ENCODE data around the gene MAP2K1. TPM values are rescaled to one million over a fixed set of nuclear protein-coding genes. Genes with fewer than 3 reads are reported as not detected.
"Not testable (repeated sequence)": the region's sequence is repeated elsewhere in the genome, so short reads cannot be mapped to it uniquely, and the experiment has no call there.

MAP2K1 gene
- total RNA-seq = 51.9 and 62.0 TPM in 2 replicates

DNA sequence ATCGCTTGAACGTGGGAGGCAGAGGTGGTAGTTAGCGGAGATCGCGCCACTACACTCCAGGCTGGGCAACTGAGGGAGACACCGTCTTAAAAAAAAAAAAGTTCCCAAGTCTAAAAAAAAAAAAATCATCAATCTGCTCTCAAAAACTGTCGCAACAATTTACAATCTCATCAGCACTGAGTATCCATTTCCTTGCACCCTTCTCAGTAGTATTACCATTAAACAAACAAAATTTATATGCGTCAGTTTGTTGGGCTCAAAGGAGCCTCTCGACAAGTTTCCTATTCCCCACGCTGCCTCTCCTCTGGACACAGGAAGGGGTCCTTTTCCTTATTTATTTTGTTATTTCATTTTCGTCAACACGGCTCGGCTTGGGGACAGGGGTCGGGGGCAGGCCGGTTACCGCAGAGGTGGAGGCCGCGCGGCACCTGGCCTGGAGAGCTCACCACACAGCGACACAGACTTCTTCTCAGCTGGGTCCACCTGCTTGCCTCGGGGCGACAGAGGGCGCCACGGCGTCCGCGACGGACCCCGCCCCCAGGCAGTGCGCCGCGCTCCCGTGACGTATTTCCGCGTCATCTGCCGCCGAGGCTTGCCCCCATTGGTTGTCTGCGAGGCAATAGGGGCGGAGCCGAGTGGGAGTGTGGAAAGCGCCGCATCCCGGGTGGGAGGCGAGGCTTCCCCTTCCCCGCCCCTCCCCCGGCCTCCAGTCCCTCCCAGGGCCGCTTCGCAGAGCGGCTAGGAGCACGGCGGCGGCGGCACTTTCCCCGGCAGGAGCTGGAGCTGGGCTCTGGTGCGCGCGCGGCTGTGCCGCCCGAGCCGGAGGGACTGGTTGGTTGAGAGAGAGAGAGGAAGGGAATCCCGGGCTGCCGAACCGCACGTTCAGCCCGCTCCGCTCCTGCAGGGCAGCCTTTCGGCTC is at the start of gene MAP2K1:
Gene MAP2K1 (plus strand): TSS at position 709 of the 920 bp plus-strand sequence. CDS start 436 bp downstream, outside the sequence.
- peak; percentile 76 for DNase-seq (ENCODE audit: low read depth)
- Histone ChIP-seq H3K36me3 (ENCODE audit: control insufficient read depth, insufficient read depth, low read length) (no peaks in the 10 kb centered on the region), H3K27me3 (ENCODE audit: control insufficient read depth, insufficient read depth, low read length) (no peaks in the 10 kb centered on the region), H3K4me3 (ENCODE audit: low read depth, low read length) (peak within 1 kb of the TSS; percentile 70)
- TF ChIP-seq, protein P1, sequence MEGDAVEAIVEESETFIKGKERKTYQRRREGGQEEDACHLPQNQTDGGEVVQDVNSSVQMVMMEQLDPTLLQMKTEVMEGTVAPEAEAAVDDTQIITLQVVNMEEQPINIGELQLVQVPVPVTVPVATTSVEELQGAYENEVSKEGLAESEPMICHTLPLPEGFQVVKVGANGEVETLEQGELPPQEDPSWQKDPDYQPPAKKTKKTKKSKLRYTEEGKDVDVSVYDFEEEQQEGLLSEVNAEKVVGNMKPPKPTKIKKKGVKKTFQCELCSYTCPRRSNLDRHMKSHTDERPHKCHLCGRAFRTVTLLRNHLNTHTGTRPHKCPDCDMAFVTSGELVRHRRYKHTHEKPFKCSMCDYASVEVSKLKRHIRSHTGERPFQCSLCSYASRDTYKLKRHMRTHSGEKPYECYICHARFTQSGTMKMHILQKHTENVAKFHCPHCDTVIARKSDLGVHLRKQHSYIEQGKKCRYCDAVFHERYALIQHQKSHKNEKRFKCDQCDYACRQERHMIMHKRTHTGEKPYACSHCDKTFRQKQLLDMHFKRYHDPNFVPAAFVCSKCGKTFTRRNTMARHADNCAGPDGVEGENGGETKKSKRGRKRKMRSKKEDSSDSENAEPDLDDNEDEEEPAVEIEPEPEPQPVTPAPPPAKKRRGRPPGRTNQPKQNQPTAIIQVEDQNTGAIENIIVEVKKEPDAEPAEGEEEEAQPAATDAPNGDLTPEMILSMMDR (IDR thresholded peaks at IDR 0.05; ENCODE audit: insufficient read depth, low read length, poor library complexity, severe bottlenecking) = peak; percentile 75

DNA sequence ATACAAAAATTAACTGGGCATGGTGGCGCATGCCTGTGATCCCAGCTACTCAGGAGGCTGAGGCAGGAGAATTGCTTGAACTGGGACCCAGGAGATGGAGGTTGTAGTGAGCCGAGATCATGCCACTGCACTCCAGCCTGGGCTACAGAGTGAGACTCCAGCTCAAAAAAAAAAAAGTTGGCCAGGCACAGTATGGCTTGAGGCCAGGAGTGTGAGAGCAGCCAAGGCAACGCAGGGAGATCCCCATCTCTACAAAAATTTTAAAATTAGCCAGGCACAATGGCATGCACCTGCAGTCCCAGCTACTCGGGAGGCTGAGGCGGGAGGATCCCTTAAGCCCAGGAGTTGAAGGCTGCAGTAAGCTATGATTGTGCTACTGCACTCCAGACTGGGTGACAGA is 38.2 kb upstream of the MAP2K1 start:
- H3K27me3 ChIP-seq (ENCODE audit: control insufficient read depth, insufficient read depth, low read length) = not testable (repeated sequence)

DNA sequence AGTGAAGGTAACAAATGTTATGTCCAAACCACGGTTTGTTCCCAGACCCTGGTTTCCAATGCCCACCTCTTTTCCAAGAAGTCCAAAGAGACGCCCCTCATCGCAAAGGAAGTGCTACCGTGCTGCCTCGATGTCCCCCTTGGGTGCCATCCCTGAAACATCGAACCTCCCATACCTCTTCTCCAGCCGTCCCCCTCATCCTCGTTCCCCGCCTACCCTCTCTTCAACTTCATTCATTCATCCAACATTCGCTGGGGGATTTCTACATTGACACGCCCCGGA is 30.7 kb upstream of the MAP2K1 start:
- no peaks in the 10 kb centered on the region for H3K36me3 ChIP-seq (ENCODE audit: control insufficient read depth, insufficient read depth, low read length)
- TF ChIP-seq, protein P1 (IDR thresholded peaks at IDR 0.05; ENCODE audit: insufficient read depth, low read length, poor library complexity, severe bottlenecking) = no peak
- DNase-seq (ENCODE audit: low read depth) = no peak
- H3K4me3 ChIP-seq (ENCODE audit: low read depth, low read length) = peak overlapping the region; percentile 76
- H3K27me3 ChIP-seq (ENCODE audit: control insufficient read depth, insufficient read depth, low read length) = no peaks in the 10 kb centered on the region

More for the DNA sequence above, 38.2 kb upstream of the MAP2K1 start:
- not testable (repeated sequence) for DNase-seq (ENCODE audit: low read depth); H3K4me3 ChIP-seq (ENCODE audit: low read depth, low read length); H3K36me3 ChIP-seq (ENCODE audit: control insufficient read depth, insufficient read depth, low read length)

GRCh38 chr15:66356359-66357236 is 30.1 kb upstream of the MAP2K1 start, which contains the start of gene TIPIN:
Gene TIPIN (minus strand): TSS chr15:66356685. CDS start chr15:66352947, 3,738 bp downstream.
- TF ChIP-seq, protein P1 (IDR thresholded peaks at IDR 0.05; ENCODE audit: insufficient read depth, low read length, poor library complexity, severe bottlenecking) = no peak
- peak; percentile 77 for DNase-seq (ENCODE audit: low read depth)
- H3K27me3 ChIP-seq (ENCODE audit: control insufficient read depth, insufficient read depth, low read length) = no peaks in the 10 kb centered on the region

DNA sequence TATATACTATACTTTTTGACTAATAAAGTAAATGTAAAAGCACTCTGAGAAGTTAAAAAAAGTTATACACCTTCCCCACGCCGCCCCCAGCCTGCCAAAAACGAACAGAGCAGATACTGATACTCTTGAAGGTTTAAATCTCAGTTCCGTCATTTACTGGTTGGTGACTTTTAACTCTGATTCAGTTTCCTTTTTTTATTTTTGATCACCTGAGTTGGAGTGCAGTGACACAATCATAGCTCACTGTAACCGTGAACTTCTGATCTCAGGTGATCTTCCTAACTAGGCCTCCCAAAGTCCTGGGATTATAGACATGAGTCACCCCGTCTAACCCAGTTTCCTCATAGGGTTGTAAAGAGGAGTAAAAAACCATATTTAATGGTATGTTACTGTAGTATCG is 27.0 kb upstream of the MAP2K1 start:
- no peak for DNase-seq (ENCODE audit: low read depth)
- no peaks in the 10 kb centered on the region for H3K36me3 ChIP-seq (ENCODE audit: control insufficient read depth, insufficient read depth, low read length)

More at GRCh38 chr15:66356359-66357236, 30.1 kb upstream of the MAP2K1 start, which contains the start of gene TIPIN:
- no peaks in the 10 kb centered on the region for H3K36me3 ChIP-seq (ENCODE audit: control insufficient read depth, insufficient read depth, low read length)
- peak within 1 kb of the TSS; percentile 76 for H3K4me3 ChIP-seq (ENCODE audit: low read depth, low read length)

DNA sequence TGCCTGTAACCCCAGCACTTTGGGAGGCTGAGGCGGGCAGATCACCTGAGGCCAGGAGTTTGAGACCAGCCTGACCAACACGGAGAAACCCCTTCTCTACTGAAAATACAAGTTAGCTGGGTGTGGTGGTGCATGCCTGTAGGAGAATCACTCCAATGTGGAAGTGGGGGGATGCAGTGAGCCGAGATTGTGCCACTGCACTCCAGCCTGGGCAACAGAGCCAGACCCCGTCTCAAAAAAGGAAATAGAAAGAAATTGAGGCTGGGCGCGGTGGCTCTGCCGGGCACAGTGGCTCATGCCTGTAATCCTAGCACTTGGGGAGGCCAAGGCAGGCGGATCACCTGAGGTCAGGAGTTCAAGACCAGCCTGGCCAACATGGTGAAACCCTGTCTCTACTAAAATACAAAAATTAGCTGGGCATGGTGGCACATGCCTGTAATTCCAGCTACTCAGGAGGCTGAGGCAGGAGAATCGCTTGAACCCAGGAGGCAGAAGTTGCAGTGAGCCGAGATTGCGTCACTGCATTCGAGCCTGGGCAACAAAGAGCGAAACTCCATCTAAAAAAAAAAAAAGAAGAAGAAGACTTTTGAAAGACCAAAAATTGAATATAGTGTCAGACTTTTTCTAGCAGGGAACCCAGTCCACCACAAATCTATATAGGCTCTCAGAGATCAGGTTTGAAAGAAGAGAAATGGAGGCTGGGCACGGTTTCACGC is 24.8 kb upstream of the MAP2K1 start:
- not testable (repeated sequence) for H3K27me3 ChIP-seq (ENCODE audit: control insufficient read depth, insufficient read depth, low read length); H3K4me3 ChIP-seq (ENCODE audit: low read depth, low read length); DNase-seq (ENCODE audit: low read depth); H3K36me3 ChIP-seq (ENCODE audit: control insufficient read depth, insufficient read depth, low read length)

More for the DNA sequence above, 27.0 kb upstream of the MAP2K1 start:
- Histone ChIP-seq H3K4me3 (ENCODE audit: low read depth, low read length) (no peak overlapping the region), H3K27me3 (ENCODE audit: control insufficient read depth, insufficient read depth, low read length) (no peaks in the 10 kb centered on the region)
- TF ChIP-seq, protein P1 (IDR thresholded peaks at IDR 0.05; ENCODE audit: insufficient read depth, low read length, poor library complexity, severe bottlenecking) = no peak

Data from kidney epithelial cell (primary cell).